GM06990 (cell line): ENCODE results near the gene COL27A1.

Experiments
- DNase-seq: peaks from one replicate; pipeline ENCODE4 v3.0.0-alpha.2; 2011; ENCODE audit not compliant: insufficient read length; ENCODE audit errors: extremely low read depth
- H3K27me3 ChIP-seq: replicated peaks from 2 replicates; pipeline ENCODE4 v1.6.0; 2011; ENCODE audit warnings: low read length; ENCODE audit not compliant: control insufficient read depth, insufficient read depth
- H3K36me3 ChIP-seq: 2 replicates; pipeline ENCODE4 v1.5.1; 2011; ENCODE audit warnings: low read length; ENCODE audit not compliant: control insufficient read depth, insufficient read depth
- H3K4me3 ChIP-seq: replicated peaks from 2 replicates; pipeline ENCODE4 v1.5.1; 2011; ENCODE audit warnings: low read depth, mild to moderate bottlenecking, control low read depth, low read length
- CTCF ChIP-seq: IDR thresholded peaks from 2 replicates; pipeline ENCODE4 v1.5.1; 2011; ENCODE audit warnings: low read length, control low read depth, mild to moderate bottlenecking, inconsistent platforms; ENCODE audit not compliant: insufficient read depth, poor library complexity, severe bottlenecking

COL27A1 gene

GRCh38 chr9:114258866-114259797 lies 103.8 kb downstream of the COL27A1 start:
- Histone ChIP-seq H3K27me3 (peaks cover 1% of the 10 kb centered on the region), H3K4me3 (no peak overlapping the region), H3K36me3 (no peaks in the 10 kb centered on the region)
- no peak for TF ChIP-seq CTCF
- no peak for DNase-seq

GRCh38 chr9:114259798-114260523 lies 104.6 kb downstream of the COL27A1 start:
- no peaks in the 10 kb centered on the region for H3K36me3 ChIP-seq
- no peak for DNase-seq
- H3K27me3 ChIP-seq = peaks cover 1% of the 10 kb centered on the region

GRCh38 chr9:114261026-114261425 lies 105.7 kb downstream of the COL27A1 start:
- Histone ChIP-seq H3K36me3 (no peaks in the 10 kb centered on the region), H3K27me3 (peaks cover 1% of the 10 kb centered on the region), H3K4me3 (no peak overlapping the region)
- TF ChIP-seq CTCF = no peak
- no peak for DNase-seq

More at GRCh38 chr9:114259798-114260523, 104.6 kb downstream of the COL27A1 start:
- H3K4me3 ChIP-seq = no peak overlapping the region
- no peak for TF ChIP-seq CTCF

GRCh38 chr9:114261987-114262386 lies 106.7 kb downstream of the COL27A1 start:
- H3K27me3 ChIP-seq = peaks cover 3% of the 10 kb centered on the region
- no peaks in the 10 kb centered on the region for H3K36me3 ChIP-seq
- no peak for TF ChIP-seq CTCF
- DNase-seq = no peak
- H3K4me3 ChIP-seq = no peak overlapping the region

- Histone ChIP-seq H3K4me3 (no peak overlapping the region), H3K27me3 (peaks cover 3% of the 10 kb centered on the region), H3K36me3 (no peaks in the 10 kb centered on the region)
- no peak for DNase-seq
- TF ChIP-seq CTCF = peak; percentile 22
Observed at GRCh38 chr9:114263853-114264510, 108.6 kb downstream of the COL27A1 start.
